HG02678 (cell line): ENCODE data around the gene RBM5.

Experiments
- ATAC-seq: cut with Tn5 transposase; IDR thresholded peaks from one replicate; pipeline ENCODE4 v1.9.1; 2021; ENCODE audit warnings: mild to moderate bottlenecking, moderate library complexity; ENCODE audit not compliant: unreplicated experiment

Gene RBM5

GRCh38 chr3:50138266-50139200 lies 49.8 kb downstream of the RBM5 start:
- ATAC-seq: no peak

- no peak for ATAC-seq
These were observed 50.6 kb downstream of the RBM5 start for GRCh38 chr3:50139308-50139707.

- ATAC-seq: no peak
These were observed 51.2 kb downstream of the RBM5 start for GRCh38 chr3:50139718-50140423.

DNA sequence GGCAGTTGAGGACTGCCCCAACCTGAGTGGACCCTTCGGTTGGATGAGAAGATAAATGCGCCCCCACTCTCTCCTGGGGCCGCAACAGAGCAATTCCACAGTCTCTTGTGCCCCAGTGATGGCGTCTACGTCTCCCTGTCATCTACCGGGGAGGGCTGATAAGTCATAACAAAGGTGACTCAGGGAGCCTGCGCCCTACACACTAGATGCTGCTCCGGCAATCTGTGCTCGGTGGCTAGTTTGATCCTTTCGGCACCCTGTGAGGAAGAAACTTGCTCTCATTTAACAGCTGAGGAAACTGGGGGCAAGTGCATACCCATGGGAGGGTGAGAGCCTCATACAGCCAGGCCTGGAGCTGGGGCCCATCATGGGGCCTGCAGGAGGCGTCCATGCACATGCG lies 52.3 kb downstream of the RBM5 start:
- no peak for ATAC-seq

GRCh38 chr3:50146316-50146901 lies 57.7 kb downstream of the RBM5 start:
- no peak for ATAC-seq

- no peak for ATAC-seq
These were observed 58.3 kb downstream of the RBM5 start for GRCh38 chr3:50147016-50147415.

DNA sequence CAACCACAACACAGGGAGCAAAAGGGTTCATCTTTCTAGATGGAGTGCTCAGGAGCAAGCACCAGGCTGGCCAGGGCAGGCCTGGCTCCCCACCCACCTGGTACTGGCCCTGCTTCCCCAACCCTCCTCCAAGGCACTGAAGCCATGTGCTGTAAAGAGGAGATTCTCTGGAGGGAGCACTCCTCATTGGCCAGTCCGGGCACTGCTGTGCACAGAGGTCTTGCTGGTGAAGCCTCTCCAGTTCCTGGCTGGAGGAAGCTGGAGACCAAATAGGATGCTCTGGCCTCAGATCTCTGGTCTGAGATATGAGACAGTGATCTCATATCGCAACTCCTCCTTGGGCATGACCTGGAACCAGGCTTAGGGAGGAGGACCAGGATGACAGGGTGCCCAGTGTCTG lies 58.7 kb downstream of the RBM5 start:
- no peak for ATAC-seq

GRCh38 chr3:50147861-50148260 lies 59.1 kb downstream of the RBM5 start:
- no peak for ATAC-seq

GRCh38 chr3:50150404-50150750 lies 61.7 kb downstream of the RBM5 start:
- ATAC-seq: no peak

DNA sequence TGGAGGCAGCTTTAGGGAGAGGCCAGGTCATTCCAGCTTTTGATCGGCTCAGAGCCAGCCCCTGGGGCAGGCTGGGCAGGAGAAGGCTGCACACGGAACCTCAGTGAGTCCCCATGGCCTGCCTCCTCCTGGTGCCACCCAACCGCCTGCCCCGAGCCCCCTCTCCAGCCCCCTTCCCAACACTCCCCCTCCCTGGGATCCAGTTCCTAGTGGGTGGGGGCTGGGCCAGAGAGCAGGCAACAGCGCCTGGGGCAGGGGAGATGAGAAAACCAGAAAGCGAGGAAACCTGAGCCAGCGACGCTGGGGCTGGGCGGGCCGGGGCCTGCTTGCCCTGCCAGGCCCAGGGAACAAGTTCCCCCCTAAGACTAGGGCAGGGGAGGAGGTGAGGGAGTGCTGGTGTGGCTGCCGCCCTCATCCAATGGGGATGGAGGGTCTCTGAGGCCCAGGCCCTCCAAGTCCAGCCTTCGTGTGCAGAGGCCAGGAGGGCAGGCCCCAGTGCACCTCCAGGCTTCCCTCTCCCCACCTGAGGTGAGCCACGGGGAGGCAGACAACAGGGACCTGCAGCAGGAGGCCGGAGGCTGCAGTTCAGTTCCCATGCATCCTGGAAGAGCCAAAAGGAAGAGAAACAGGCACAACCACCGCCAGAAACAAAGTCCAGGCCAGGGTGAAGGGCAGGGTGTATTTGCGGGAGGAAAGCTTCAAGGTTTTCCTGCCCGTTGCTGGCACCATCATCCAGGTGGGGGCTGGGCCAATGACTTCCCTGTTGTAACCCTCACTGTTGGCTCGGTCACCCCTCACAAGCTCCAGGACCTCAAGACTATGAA lies 62.4 kb downstream of the RBM5 start:
- no peak for ATAC-seq

GRCh38 chr3:50151728-50152127 lies 63.0 kb downstream of the RBM5 start:
- ATAC-seq: no peak

DNA sequence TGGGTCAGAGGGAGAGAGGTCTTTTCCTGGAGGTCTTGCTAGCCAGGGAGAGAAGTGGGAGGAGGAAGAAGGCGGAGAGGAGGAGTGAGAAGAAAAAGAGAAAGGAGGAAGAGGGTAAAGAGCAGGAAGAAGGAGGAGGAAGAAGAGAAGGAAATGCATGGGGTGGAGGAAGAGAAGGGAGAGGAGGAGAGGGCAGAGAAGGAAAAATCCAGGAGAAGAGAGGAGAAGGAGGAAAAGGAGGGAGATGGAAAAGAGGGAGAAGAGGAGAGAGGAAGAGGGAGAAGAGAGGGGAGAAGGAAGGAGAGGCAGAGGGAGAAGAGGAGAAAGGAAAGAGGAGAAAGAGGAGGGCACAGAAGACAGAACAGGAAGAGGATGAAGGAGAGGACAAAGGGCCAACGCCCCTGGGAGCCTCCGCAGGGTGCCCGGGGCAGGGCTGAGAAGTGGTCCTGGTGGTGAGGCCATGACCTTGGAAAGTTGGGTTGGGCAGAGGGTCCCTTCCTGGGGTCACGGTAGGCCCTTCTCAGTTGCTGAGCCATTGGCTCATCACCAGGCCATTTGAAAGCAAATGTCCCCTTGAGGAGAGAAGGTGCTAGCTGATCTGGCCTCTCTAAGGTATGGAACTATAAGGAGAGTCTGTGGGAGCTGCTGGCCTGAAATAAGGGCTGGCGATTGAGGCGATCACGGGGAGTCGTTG lies 65.2 kb downstream of the RBM5 start:
- ATAC-seq: no peak

DNA sequence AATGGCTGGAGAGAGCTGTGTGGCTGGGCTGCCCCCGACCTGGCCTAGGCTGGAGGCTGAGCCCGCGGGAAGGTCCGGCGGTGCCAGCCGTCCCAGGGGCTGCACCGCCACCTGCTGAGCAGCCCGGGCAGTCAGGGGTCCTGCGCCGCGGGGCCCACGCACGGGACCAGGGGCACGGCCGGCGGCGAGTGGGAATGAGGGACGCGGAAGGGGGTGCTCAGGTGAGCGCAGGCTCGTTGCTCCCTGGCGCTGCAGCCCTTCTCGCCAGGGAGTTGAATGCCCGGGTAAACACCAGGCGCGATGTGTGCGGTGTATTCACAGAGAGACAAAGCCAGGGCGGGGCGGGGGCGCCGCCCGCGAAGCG lies 65.7 kb downstream of the RBM5 start:
- no peak for ATAC-seq

- no peak for ATAC-seq
These were observed 66.2 kb downstream of the RBM5 start, which contains the start of gene SEMA3F for GRCh38 chr3:50154840-50155490. Gene SEMA3F (plus strand): TSS chr3:50155324. CDS start chr3:50159623, 4,299 bp downstream.

- no peak for ATAC-seq
These were observed 66.8 kb downstream of the RBM5 start for GRCh38 chr3:50155491-50155878.

DNA sequence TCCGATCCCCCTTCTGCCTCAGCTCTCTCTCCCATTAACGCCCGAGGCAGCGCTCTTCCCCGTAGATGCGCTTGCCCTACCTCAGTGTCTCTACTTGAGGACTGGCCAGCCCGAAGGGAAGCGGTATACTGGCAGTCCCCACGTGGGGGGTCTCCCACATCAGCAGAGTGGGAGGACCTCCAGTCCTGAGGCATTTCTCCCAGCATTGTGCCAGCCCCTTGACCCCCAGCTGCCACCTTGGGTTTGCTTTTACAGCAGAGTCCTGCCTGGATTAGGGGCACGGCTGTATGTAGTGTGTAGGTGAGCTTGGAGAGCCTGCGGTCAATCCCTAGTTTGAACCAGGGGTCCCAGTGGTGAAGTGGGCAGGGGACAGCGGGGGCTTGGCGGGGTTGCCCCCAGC lies 67.2 kb downstream of the RBM5 start:
- no peak for ATAC-seq

- ATAC-seq: no peak
These were observed 68.1 kb downstream of the RBM5 start for GRCh38 chr3:50156549-50157493.

- ATAC-seq: no peak
These were observed 69.3 kb downstream of the RBM5 start for GRCh38 chr3:50157827-50158529.
